Parathyroid adenoma (tissue), 2 donors: ENCODE results near the gene THSD4.

Source experiments
- H2AFZ ChIP-seq: fragments of 300-600 bp; sonication (generic); one replicate; pipeline ENCODE4 v1.7.0; 2017; ENCODE audit warnings: antibody characterized with exemption, mild to moderate bottlenecking
- H3K27ac ChIP-seq: fragments of 300-600 bp; sonication (generic); one replicate; pipeline ENCODE4 v1.7.0; 2017
- H3K27me3 ChIP-seq: fragments of 300-600 bp; sonication (generic); one replicate; pipeline ENCODE4 v1.7.0; 2017; ENCODE audit warnings: low read length; ENCODE audit not compliant: control insufficient read depth, insufficient read depth
- H3K36me3 ChIP-seq: fragments of 300-600 bp; sonication (generic); one replicate; pipeline ENCODE4 v1.7.0; 2017; ENCODE audit warnings: low read length; ENCODE audit not compliant: control insufficient read depth, insufficient read depth
- H3K4me1 ChIP-seq: fragments of 300-600 bp; sonication (generic); one replicate; pipeline ENCODE4 v1.7.0; 2017; ENCODE audit warnings: control low read depth
- H3K4me2 ChIP-seq: fragments of 300-600 bp; sonication (generic); one replicate; pipeline ENCODE4 v1.7.0; 2017; ENCODE audit warnings: low read length
- H3K4me3 ChIP-seq: fragments of 300-600 bp; sonication (generic); one replicate; pipeline ENCODE4 v1.7.0; 2017; ENCODE audit warnings: low read depth, low read length
- H3K79me2 ChIP-seq: fragments of 300-600 bp; sonication (generic); one replicate; pipeline ENCODE4 v1.7.0; 2017; ENCODE audit warnings: control low read depth
- H3K9ac ChIP-seq: fragments of 300-600 bp; sonication (generic); one replicate; pipeline ENCODE4 v1.7.0; 2017; ENCODE audit warnings: mild to moderate bottlenecking
- H3K9me3 ChIP-seq: fragments of 300-600 bp; sonication (generic); one replicate; pipeline ENCODE4 v1.7.0; 2017; ENCODE audit warnings: low read length; ENCODE audit not compliant: control insufficient read depth
- TF ChIP-seq, protein P1 (sequence below): fragments of 300-600 bp; sonication (generic); IDR thresholded peaks from one replicate; pipeline ENCODE4 v1.7.0; 2017; ENCODE audit warnings: antibody characterized with exemption, mild to moderate bottlenecking
- donor health status: primary hyperparathyroidism.

Gene THSD4

DNA sequence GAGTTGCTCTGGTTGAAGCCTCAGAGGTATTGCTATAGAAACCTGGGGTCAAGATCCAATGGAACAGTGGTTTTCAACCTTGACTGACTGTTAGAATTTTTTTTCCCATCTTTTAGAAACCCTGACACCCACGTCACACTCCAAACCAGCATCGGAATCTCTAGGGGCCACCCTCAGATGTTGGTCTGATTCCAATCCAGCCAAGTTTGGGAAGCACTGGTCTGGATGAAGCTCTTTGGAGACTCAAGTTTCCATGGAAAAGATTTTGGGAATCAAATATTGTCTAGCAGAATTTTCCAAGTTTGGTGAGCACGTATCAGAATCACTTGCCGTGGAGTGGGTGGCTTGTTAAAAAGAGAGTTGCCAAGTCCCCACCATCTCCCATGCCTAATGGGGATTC lies 103.8 kb downstream of the THSD4 start:
- H3K9me3 ChIP-seq = no peaks in the 10 kb centered on the region
- H3K4me1 ChIP-seq = no peaks in the 10 kb centered on the region
- no peaks in the 10 kb centered on the region for H3K27me3 ChIP-seq
- no peak overlapping the region for H2AFZ ChIP-seq
- H3K27ac ChIP-seq = no peak overlapping the region
- H3K4me2 ChIP-seq = no peak overlapping the region
- H3K79me2 ChIP-seq = no peaks in the 10 kb centered on the region
- no peak overlapping the region for H3K9ac ChIP-seq
- no peaks in the 10 kb centered on the region for H3K36me3 ChIP-seq
- no peak overlapping the region for H3K4me3 ChIP-seq
- TF ChIP-seq, protein P1, sequence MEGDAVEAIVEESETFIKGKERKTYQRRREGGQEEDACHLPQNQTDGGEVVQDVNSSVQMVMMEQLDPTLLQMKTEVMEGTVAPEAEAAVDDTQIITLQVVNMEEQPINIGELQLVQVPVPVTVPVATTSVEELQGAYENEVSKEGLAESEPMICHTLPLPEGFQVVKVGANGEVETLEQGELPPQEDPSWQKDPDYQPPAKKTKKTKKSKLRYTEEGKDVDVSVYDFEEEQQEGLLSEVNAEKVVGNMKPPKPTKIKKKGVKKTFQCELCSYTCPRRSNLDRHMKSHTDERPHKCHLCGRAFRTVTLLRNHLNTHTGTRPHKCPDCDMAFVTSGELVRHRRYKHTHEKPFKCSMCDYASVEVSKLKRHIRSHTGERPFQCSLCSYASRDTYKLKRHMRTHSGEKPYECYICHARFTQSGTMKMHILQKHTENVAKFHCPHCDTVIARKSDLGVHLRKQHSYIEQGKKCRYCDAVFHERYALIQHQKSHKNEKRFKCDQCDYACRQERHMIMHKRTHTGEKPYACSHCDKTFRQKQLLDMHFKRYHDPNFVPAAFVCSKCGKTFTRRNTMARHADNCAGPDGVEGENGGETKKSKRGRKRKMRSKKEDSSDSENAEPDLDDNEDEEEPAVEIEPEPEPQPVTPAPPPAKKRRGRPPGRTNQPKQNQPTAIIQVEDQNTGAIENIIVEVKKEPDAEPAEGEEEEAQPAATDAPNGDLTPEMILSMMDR = no peak

DNA sequence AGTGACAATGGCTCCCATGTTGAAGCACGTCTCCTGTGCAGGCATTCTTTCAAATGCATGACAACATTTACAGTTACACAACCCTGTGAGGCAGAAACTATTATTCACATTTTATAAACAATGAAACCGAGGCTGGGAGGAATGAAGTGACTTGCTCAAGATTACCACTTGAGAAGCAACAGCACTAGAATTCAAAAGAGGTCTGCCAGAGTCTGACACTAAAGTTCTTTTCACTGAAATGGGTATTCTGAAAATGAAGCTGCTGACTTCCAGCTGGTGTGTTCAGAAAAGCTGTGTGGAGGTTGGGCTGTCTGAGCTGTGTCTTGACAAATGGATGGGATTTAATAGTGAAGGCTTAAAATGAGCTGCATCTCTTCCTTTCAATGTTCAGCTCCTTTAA lies 104.4 kb downstream of the THSD4 start:
- no peak overlapping the region for H3K4me3 ChIP-seq
- H3K79me2 ChIP-seq = no peaks in the 10 kb centered on the region
- no peaks in the 10 kb centered on the region for H3K9me3 ChIP-seq
- H3K4me1 ChIP-seq = no peaks in the 10 kb centered on the region
- H3K27ac ChIP-seq = no peak overlapping the region
- no peaks in the 10 kb centered on the region for H3K36me3 ChIP-seq
- TF ChIP-seq, protein P1 = no peak
- H2AFZ ChIP-seq = no peak overlapping the region
- no peak overlapping the region for H3K4me2 ChIP-seq
- H3K9ac ChIP-seq = no peak overlapping the region
- no peaks in the 10 kb centered on the region for H3K27me3 ChIP-seq

DNA sequence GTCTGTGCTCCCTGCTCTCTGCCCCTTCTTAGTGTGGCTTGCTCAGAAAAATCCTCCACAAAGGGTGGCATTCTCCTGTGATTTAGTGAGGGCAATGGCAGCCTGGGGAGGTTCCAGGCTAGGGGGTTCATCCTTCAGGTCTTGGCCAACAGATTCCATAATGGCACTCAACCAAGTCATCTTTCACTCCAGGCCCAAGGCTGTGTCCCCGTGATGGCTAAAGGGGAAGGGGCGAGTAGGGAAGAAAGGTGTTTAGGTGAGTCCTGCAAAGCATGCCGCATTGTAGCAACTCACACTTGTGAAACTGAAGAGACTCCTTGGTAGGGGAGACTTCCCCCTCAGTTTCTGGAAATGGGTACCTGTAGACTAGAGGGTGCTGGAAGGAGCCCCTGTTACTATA lies 105.6 kb downstream of the THSD4 start:
- Histone ChIP-seq H3K4me1 (no peaks in the 10 kb centered on the region), H3K4me2 (no peak overlapping the region), H2AFZ (no peak overlapping the region), H3K9me3 (no peaks in the 10 kb centered on the region), H3K36me3 (no peaks in the 10 kb centered on the region), H3K27me3 (no peaks in the 10 kb centered on the region), H3K4me3 (no peak overlapping the region), H3K9ac (no peak overlapping the region), H3K27ac (no peak overlapping the region), H3K79me2 (no peaks in the 10 kb centered on the region)
- TF ChIP-seq, protein P1 = no peak

DNA sequence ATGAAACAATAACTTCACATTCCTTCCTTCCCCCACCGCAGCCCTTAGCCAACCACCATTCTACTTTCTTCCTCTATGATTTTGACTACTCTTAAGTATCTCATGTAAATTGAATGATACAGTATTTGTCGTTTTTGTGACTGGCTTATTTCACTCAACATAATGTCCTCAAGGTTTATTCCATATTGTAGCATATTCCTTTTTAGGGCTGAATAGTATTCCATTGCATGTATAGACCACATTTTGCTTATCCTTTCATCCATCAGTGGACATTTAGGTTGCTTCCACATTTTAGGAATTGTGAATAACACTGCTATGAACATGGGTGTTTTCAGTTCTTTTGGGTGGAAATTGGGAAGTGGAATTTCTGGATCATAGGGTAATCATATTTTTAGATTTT lies 106.1 kb downstream of the THSD4 start:
- Histone ChIP-seq H3K4me1 (no peaks in the 10 kb centered on the region), H3K4me2 (no peak overlapping the region), H2AFZ (no peak overlapping the region), H3K27me3 (no peaks in the 10 kb centered on the region), H3K9ac (no peak overlapping the region), H3K27ac (no peak overlapping the region), H3K36me3 (no peaks in the 10 kb centered on the region), H3K79me2 (no peaks in the 10 kb centered on the region), H3K9me3 (no peaks in the 10 kb centered on the region), H3K4me3 (no peak overlapping the region)
- TF ChIP-seq, protein P1 = no peak

DNA sequence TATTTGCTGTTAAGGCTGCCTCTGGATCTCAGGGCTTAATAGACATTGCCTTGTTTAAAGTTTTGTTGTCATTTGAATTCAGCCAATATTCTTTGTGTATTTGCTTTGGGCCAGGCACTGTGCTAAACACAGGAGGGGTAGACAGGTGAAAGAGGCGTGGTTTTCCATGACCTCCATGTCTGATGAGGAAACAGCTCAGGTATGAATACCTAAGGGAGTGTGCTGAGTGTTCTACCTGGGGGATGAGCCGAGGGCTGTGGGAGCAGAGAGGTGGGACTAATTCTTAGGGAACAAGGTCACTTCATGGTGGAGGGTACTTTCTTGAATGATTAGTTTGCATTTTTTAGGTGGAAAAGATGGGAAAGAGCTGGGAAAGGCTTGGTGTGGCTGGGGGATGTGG lies 108.2 kb downstream of the THSD4 start:
- no peaks in the 10 kb centered on the region for H3K36me3 ChIP-seq
- no peak overlapping the region for H2AFZ ChIP-seq
- TF ChIP-seq, protein P1 = no peak
- H3K79me2 ChIP-seq = no peaks in the 10 kb centered on the region
- no peaks in the 10 kb centered on the region for H3K9me3 ChIP-seq
- H3K4me2 ChIP-seq = no peak overlapping the region
- H3K27me3 ChIP-seq = no peaks in the 10 kb centered on the region
- no peak overlapping the region for H3K9ac ChIP-seq
- H3K4me3 ChIP-seq = no peak overlapping the region
- no peaks in the 10 kb centered on the region for H3K4me1 ChIP-seq
- no peak overlapping the region for H3K27ac ChIP-seq
